ENCODE data around the gene PPP1R3G. TPM values are rescaled to one million over a fixed set of nuclear protein-coding genes. Genes with fewer than 3 reads are reported as not detected.

Gene PPP1R3G
- total RNA-seq, 1 donor = 1.3 TPM

GRCh38 chr6:5105146-5105545 is 20.0 kb downstream of the PPP1R3G start:
- no peak overlapping the region for H3K4me3 ChIP-seq (ENCODE audit: low read depth, low read length)
- no peak for DNase-seq (ENCODE audit: low read depth)
- TF ChIP-seq CTCF (IDR thresholded peaks at IDR 0.05; ENCODE audit: insufficient read depth, low read depth, low read length) = no peak

GRCh38 chr6:5107341-5107740 is 22.2 kb downstream of the PPP1R3G start:
- no peak for TF ChIP-seq CTCF (IDR thresholded peaks at IDR 0.05; ENCODE audit: insufficient read depth, low read depth, low read length)
- no peak for DNase-seq (ENCODE audit: low read depth)
- no peak overlapping the region for H3K4me3 ChIP-seq (ENCODE audit: low read depth, low read length)

- H3K4me3 ChIP-seq (ENCODE audit: low read depth, low read length) = no peak overlapping the region
- no peak for TF ChIP-seq CTCF (IDR thresholded peaks at IDR 0.05; ENCODE audit: insufficient read depth, low read depth, low read length)
- DNase-seq (ENCODE audit: low read depth) = no peak
Observed at GRCh38 chr6:5108068-5108467, 22.9 kb downstream of the PPP1R3G start.

- no peak for DNase-seq (ENCODE audit: low read depth)
- H3K4me3 ChIP-seq (ENCODE audit: low read depth, low read length) = no peak overlapping the region
- TF ChIP-seq CTCF (IDR thresholded peaks at IDR 0.05; ENCODE audit: insufficient read depth, low read depth, low read length) = no peak
Observed at GRCh38 chr6:5108536-5109150, 23.5 kb downstream of the PPP1R3G start.

GRCh38 chr6:5109436-5109835 is 24.3 kb downstream of the PPP1R3G start:
- no peak for DNase-seq (ENCODE audit: low read depth)
- no peak overlapping the region for H3K4me3 ChIP-seq (ENCODE audit: low read depth, low read length)
- no peak for TF ChIP-seq CTCF (IDR thresholded peaks at IDR 0.05; ENCODE audit: insufficient read depth, low read depth, low read length)

GRCh38 chr6:5110246-5110645 is 25.1 kb downstream of the PPP1R3G start:
- H3K4me3 ChIP-seq (ENCODE audit: low read depth, low read length) = no peak overlapping the region
- DNase-seq (ENCODE audit: low read depth) = no peak
- TF ChIP-seq CTCF (IDR thresholded peaks at IDR 0.05; ENCODE audit: insufficient read depth, low read depth, low read length) = no peak

- no peak overlapping the region for H3K4me3 ChIP-seq (ENCODE audit: low read depth, low read length)
- no peak for DNase-seq (ENCODE audit: low read depth)
- no peak for TF ChIP-seq CTCF (IDR thresholded peaks at IDR 0.05; ENCODE audit: insufficient read depth, low read depth, low read length)
Observed at GRCh38 chr6:5111626-5112025, 26.5 kb downstream of the PPP1R3G start.
